ENCODE measurements around the gene DAB2.

GRCh38 chr5:39331861-39332381 is 92.9 kb downstream of the DAB2 start:
- TF ChIP-seq CTCF (IDR thresholded peaks at IDR 0.05) = no peak
- TF ChIP-seq POLR2AphosphoS5 (IDR thresholded peaks at IDR 0.05) = no peak
